Dermis blood vessel endothelial cell (primary cell): ENCODE results near the gene KSR2. TPM values are rescaled to one million over a fixed set of nuclear protein-coding genes. Genes with fewer than 3 reads are reported as not detected.

ENCODE experiments used
- DNase-seq: peaks from one replicate; pipeline ENCODE4 v3.0.0; 2010
- total RNA-seq: library from RNA; depleted of rRNA; stranded (reverse); fragments of >200 nt; gene quantifications from 2 replicates; pipeline ENCODE4 v1.2.3, GENCODE V29; 2014

KSR2 gene
- total RNA-seq, 1 donor from 2014 or later, result under 0.01 TPM

GRCh38 chr12:117439531-117440001 lies 529.2 kb downstream of the KSR2 start:
- no peak for DNase-seq

GRCh38 chr12:117438809-117439208 lies 530.0 kb downstream of the KSR2 start:
- no peak for DNase-seq

DNA sequence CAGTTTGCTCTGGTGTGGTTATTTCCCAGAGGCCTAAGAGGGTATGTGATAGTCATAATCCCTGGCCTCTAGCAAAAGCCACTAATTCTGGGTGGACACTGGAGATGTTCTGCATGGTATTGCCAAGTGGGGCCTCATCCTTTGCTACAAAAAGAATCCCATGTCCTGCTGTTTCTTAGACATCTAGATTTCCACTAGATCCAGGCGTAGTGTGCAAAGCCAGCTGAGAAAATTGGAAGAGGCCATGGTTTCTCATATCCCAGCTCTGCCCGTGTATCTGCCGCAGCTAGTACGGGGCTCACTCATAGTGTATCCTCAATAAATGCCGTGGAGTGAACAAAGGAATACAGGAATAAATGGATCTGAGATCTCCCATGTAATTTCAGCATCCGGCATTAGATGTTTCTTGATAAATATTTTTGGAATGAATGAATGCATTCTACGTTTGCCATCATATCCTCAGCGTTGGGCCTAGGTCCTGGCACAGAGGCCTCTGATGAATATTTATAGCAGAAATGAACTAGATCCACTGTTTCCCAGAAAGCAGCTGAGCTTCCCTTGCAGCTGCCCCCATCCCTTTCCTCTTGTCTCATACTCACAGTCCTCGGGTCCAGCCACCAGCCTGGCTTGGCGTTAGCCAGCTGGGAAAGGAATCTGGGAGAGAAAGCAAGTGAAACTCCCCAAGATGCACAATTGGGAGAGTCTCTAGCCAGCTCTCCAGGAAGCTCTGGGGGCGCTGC lies 531.1 kb downstream of the KSR2 start:
- no peak for DNase-seq

DNA sequence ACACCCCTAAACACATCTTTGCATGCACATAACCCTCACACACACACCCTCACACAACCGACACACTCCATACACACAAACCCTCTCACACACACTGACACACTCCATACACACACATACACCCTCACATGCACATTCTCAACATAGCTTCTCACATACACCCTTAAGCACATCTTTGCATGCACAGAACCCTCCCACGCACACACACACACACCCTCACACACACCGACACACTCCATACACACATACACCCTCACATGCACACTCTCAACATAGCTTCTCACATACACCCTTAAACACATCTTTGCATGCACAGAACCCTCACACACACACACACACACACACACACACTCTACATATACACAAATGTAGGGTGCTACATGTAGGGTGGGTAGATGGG lies 534.9 kb downstream of the KSR2 start:
- DNase-seq, result no peak

DNA sequence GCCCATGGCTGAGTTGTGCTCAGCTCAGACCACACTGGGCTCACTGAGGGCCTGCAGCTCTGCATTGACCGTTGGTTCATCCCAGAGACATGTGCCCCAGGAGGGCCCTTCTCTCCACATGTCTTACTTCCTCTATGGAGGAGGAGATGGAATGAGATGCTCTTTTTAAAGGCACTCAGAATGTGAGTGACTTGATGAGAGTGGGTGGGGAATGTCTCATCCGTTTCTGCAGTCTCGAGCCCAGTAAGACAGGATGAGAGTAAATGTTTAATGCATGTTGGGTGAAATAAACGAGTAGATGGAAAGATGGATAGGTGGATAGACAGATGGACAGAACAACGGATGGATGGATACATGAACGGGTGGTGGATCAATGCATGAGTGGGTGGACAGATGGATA lies 538.5 kb downstream of the KSR2 start:
- no peak for DNase-seq

DNA sequence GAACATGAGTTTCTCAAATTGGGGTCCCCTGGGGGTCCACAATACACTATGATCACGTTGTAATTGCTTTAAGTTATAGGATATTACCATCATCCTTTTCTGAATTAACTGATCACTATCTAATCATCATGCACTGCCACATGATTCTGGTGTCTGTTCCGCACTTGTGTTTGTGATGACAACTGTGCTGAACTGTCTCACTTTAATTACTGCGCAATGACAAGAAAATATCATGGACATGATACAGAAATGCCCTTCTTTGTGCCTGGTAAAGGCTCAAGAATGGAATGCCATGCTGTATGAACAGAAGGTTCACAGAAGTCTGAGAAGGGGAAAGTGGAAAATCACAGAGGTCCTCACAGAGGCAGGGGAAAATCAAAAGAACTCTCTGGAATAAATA lies 541.6 kb downstream of the KSR2 start:
- no peak for DNase-seq

- DNase-seq, result no peak
These were observed 546.8 kb downstream of the KSR2 start for GRCh38 chr12:117421987-117422386.

DNA sequence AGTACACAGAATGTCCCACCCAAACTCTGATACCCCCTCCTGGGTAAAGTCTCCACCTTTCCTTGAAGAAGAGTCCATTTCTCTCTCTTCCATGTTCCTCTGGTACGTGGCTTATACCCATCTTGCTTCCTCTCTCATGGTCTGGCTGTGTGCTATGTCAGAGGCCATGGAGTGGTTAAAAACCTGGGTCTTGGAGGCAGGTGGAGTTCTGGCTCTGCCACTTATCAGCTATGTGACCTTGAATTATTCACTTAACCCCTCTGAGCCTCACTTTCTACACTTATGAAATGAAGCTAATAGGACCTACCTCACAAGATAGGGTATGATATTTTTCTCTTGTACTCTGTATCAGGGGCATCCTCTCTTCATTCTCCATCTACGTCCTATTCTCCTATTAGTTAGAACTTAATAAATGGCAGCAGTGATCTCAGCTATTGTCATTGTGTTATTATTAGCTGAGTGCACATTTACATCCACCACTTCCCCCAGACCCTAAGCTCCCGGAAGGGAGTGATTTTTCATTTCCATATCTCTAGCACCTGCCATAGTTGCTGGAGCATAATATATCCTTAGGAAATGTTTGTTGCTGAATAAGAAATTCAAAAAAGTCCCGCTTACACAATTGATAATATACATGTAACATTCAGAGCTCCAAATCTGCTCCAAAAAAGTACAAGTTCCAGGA lies 547.6 kb downstream of the KSR2 start:
- DNase-seq, result peak; percentile 13

GRCh38 chr12:117417004-117417403 lies 551.8 kb downstream of the KSR2 start:
- no peak for DNase-seq

GRCh38 chr12:117412465-117413188 lies 556.2 kb downstream of the KSR2 start:
- no peak for DNase-seq

- no peak for DNase-seq
These were observed 559.5 kb downstream of the KSR2 start for GRCh38 chr12:117409286-117409685.

DNA sequence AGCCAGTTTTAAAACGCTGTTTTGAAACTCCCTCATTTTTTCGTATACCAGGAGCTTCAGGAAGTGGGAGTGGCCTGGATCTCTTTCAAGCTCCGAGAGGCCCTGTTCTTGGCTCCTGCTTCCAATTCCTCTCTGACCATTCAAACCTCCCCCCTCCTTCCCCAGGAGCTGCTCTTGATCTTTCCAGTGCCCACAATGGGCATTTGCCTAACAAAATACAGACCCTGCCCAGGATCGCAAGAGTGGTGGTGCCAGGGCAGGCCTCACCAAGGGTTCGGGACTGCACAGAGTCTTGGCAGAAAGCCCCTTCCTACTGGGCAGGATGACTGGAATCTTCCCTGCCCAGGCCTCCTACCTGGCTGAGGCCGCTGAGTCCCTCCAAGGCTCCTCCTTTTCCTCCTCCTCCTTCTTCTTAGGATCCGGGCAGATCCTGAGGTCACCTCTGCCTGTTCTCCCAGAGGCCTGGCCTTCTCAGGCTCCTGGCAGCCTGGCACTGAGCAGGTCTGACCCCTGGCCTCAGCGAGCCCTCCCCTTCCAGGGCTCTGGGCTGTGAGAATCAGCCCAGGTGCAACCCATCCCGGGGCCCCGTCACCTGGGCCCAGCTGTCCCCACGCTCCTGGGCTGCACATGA lies 560.5 kb downstream of the KSR2 start:
- peak; percentile 47 for DNase-seq

- no peak for DNase-seq
These were observed 563.9 kb downstream of the KSR2 start for GRCh38 chr12:117404940-117405339.

DNA sequence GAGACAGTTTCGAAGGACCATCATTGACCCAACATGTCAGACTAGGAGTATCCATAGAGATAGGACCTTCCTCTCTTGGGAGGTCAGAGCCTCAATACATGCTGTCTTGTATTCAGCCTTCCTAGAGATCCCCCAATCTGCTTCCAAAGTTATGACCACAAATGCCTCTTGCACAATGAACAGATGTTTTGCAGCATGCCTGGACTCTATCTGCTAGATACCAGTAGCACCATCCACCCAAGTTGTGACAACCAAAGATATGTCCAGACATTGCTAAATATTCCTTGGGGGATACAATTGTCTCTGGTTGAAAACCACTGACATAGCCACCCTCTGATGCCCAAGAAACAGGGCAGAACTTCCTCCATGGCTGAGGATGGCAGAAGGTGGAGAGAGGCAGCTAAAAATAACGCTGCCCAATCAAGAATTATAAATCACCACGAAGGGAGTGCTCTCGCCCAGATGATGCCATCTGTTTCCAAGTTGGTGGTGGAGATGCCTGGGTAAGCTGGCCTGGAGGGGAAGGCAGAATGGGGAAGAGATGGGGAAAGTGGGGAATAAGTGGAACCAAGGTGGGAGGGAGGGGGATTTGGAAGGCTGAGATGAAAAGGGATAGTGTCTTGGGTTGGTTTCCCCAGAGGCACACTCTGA lies 564.5 kb downstream of the KSR2 start:
- no peak for DNase-seq

DNA sequence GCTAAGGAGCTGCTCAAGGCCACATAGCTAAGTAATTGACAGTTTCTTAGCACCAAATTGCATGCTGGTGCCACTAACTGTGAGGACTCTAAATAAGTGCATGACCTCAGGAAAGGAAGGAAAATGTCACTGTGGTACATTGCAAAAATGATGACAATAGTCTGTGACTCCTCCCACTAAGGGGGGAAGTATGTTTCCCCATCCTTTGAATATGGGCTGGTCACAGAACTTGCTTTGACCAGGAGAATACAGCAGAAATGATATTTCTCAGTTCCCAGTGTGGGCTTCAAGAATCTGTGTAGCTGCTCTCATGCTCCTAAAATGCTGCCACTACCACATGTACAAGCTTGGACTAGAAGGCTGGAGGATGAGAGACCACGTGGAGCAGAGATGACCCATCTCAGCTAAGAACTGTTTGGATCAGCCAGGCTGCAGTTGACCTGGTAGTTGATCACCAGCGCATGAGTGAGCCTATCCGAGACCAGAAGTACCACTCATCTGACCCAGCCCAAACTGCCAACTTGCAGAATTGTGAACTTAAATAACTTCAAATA lies 565.1 kb downstream of the KSR2 start:
- DNase-seq, result no peak

Other genes with a start within 250 kb of the KSR2 start
- gene RFC5, start 47.7 kb upstream of the KSR2 start, total RNA-seq, result 14.8 and 26.3 TPM in 2 replicates
- 99.0 and 102 TPM in 2 replicates for gene WSB2, start 92.2 kb upstream of the KSR2 start, total RNA-seq
- 63.5 and 66.5 TPM in 2 replicates for gene VSIG10, start 135.0 kb upstream of the KSR2 start, total RNA-seq
- 164 and 193 TPM in 2 replicates for gene PEBP1, start 167.1 kb upstream of the KSR2 start, total RNA-seq